NT2/D1 (cell line): ENCODE results near the gene DNAJC25.
"Not testable (repeated sequence)": the region's sequence is repeated elsewhere in the genome, so short reads cannot be mapped to it uniquely, and the experiment has no call there.

Experiments
- DNase-seq: peaks from one replicate; pipeline ENCODE4 v3.0.0-alpha.2; 2011; ENCODE audit warnings: low read depth, low spot score
- H3K27me3 ChIP-seq: 2 replicates; pipeline ENCODE4 v1.6.0; 2011; ENCODE audit warnings: mild to moderate bottlenecking; ENCODE audit not compliant: insufficient read length, insufficient read depth
- H3K36me3 ChIP-seq: 2 replicates; pipeline ENCODE4 v1.6.1; 2011; ENCODE audit warnings: mild to moderate bottlenecking, low read length, mixed read lengths; ENCODE audit not compliant: insufficient read depth, insufficient read length
- H3K4me1 ChIP-seq: 2 replicates; pipeline ENCODE4 v1.5.1; 2011; ENCODE audit not compliant: insufficient read depth, insufficient read length
- H3K4me3 ChIP-seq: 2 replicates; pipeline ENCODE4 v1.5.1; 2011; ENCODE audit warnings: low read depth; ENCODE audit not compliant: insufficient read length
- H3K9ac ChIP-seq: 2 replicates; pipeline ENCODE4 v1.6.0; 2011; ENCODE audit warnings: low read depth; ENCODE audit not compliant: insufficient read length
- H3K9me3 ChIP-seq: 2 replicates; pipeline ENCODE4 v1.5.1; 2011; ENCODE audit warnings: mild to moderate bottlenecking, low read length; ENCODE audit not compliant: insufficient read depth
- SUZ12 ChIP-seq: IDR thresholded peaks from 2 replicates; pipeline ENCODE4 v1.6.1; 2011; ENCODE audit not compliant: insufficient read length, insufficient read depth; ENCODE audit errors: extremely low read depth
- YY1 ChIP-seq: IDR thresholded peaks from 2 replicates; pipeline ENCODE4 v1.6.1; 2011; ENCODE audit not compliant: insufficient read length, insufficient read depth
- ZNF274 ChIP-seq: IDR thresholded peaks from 2 replicates; pipeline ENCODE4 v1.6.1; 2011; ENCODE audit warnings: mild to moderate bottlenecking, low read depth, low read length

The DNAJC25 gene

DNA sequence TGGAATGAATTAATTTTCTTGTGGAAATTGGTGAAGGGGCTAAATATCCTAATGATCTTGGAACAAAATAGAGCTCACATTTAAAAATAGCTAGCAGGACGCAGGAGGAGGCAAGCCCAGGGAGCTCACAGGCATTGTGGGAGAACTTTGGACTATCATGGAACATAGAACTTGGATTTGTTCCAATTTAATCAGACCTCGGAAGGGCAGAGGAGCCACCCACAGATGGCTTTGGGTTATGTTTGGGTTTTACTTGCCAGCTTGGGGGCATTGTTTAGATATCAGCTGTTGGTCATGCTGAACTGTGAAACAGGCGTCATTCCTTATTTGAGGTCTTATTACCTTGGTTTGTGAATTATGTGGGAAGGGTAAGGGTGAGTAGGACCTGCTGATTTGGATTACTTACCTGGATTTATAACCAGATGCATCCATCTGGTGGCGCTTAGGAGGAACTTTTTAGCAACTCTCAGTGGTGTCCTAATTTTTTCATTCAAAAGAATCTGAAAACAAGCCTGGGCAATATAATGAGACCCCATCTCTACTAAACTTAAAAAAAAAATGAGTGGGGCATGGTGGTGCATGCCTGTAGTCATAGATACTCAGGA, 17.6 kb upstream of the DNAJC25 start:
- H3K4me1 ChIP-seq, result no peaks in the 10 kb centered on the region
- no peaks in the 10 kb centered on the region for H3K27me3 ChIP-seq
- H3K9ac ChIP-seq, result no peak overlapping the region
- no peaks in the 10 kb centered on the region for H3K36me3 ChIP-seq
- TF ChIP-seq YY1, result no peak
- no peak for TF ChIP-seq ZNF274
- TF ChIP-seq SUZ12, result no peak
- no peaks in the 10 kb centered on the region for H3K9me3 ChIP-seq
- no peak for DNase-seq
- H3K4me3 ChIP-seq, result no peak overlapping the region

DNA sequence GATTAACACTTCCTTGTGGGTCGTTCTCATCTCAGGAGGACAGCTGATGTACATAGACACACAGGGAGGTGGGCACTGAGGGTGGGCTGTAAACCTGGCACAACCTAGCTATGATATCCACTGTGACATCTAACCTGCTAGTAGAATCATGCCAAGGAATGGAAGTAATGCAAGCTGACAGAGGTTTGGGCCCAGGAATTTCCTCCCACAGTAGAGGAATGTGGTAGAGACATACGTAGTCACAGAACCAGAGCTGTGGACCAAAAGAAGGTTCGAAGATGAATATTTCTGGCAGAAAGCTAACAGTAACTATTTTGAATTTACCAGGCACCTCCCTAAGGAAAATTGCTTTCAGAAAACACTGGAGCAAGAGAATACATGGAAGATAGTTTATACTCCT, 15.2 kb upstream of the DNAJC25 start:
- no peak for TF ChIP-seq YY1
- TF ChIP-seq SUZ12, result no peak
- no peak for TF ChIP-seq ZNF274
- Histone ChIP-seq H3K27me3 (no peaks in the 10 kb centered on the region), H3K4me1 (no peaks in the 10 kb centered on the region), H3K9me3 (peaks cover 3% of the 10 kb centered on the region; the same call in 1 of the 2 replicates), H3K4me3 (no peak overlapping the region), H3K36me3 (no peaks in the 10 kb centered on the region), H3K9ac (no peak overlapping the region)
- DNase-seq, result no peak

DNA sequence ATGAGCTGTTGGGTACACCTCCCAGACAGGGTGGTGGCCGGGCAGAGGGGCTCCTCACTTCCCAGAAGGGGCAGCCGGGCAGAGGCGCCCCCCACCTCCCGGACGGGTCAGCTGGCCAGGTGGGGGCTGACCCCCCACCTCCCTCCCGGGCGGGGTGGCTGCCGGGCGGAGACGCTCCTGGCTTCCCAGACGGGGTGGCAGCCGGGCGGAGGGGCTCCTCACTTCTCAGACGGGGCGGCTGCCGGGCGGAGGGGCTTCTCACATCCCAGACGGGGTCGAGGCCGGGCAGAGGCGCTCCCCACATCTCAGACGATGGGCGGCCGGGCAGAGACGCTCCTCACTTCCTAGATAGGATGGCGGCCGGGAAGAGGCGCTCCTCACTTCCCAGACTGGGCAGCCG, 13.8 kb upstream of the DNAJC25 start:
- not testable (repeated sequence) for H3K4me1 ChIP-seq, H3K9me3 ChIP-seq, H3K4me3 ChIP-seq, H3K9ac ChIP-seq, H3K27me3 ChIP-seq, H3K36me3 ChIP-seq, DNase-seq

DNA sequence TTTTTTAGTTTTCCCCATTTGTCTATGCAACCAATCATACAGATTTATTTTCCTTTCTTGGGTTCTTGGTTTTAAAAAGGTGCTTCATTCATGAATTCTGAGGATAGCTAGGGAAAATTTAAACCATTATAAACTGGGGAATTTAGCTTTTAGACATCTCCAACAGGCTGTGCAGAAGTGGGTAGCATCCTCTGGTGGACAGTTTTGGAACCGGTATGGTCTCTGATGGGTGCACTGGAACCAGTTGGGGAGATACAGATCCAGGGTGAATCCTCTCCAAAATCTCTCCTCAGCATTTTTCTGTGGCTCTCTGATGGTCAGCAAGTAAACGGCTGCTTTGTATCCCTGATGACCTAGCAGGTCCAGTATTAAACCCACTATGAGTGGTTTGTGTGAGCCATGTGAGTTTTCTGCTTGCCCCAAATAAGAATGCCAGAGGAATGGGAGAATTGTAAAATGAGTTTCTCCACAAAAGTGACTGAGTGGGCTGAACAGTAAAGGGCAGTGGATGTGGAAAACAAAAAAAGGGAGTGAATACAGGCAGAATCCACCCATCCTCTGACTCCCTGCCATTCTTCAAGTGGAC, 9.1 kb upstream of the DNAJC25 start:
- Histone ChIP-seq H3K9ac (no peak overlapping the region), H3K9me3 (peaks cover 3% of the 10 kb centered on the region; the same call in 1 of the 2 replicates), H3K4me3 (no peak overlapping the region), H3K4me1 (no peaks in the 10 kb centered on the region), H3K27me3 (no peaks in the 10 kb centered on the region), H3K36me3 (no peaks in the 10 kb centered on the region)
- DNase-seq, result no peak
- TF ChIP-seq YY1 (no peak), SUZ12 (no peak)

DNA sequence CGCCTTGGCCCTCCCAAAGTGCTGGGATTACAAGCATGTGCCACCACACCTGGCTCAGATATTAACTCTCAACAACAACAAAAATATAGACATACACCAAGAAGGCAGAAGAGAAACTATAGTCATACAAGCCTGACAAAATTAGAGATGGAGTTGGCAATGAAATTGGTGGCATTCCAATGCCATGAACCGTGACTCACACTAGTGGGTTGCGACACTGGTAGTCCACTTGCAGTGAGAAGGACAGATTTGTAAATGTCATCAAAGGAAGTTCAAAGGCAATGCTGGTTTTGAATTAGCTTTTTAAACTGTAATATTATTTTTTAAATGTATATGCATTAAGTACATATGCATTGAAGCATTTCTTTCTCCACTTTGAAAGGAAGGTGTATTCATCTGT, 8.5 kb upstream of the DNAJC25 start:
- no peaks in the 10 kb centered on the region for H3K27me3 ChIP-seq
- no peak for DNase-seq
- peaks cover 3% of the 10 kb centered on the region; the same call in 1 of the 2 replicates for H3K9me3 ChIP-seq
- no peak overlapping the region for H3K9ac ChIP-seq
- no peaks in the 10 kb centered on the region for H3K36me3 ChIP-seq
- no peak overlapping the region for H3K4me3 ChIP-seq
- no peak for TF ChIP-seq YY1
- H3K4me1 ChIP-seq, result no peaks in the 10 kb centered on the region

GRCh38 chr9:111627260-111627963, 3.7 kb upstream of the DNAJC25 start:
- H3K9me3 ChIP-seq, result no peaks in the 10 kb centered on the region
- H3K4me3 ChIP-seq, result no peak overlapping the region
- TF ChIP-seq ZNF274, result no peak
- no peak for TF ChIP-seq SUZ12
- no peak for TF ChIP-seq YY1
- H3K27me3 ChIP-seq, result no peaks in the 10 kb centered on the region
- peaks cover under 1% of the 10 kb centered on the region for H3K36me3 ChIP-seq
- H3K4me1 ChIP-seq, result no peaks in the 10 kb centered on the region
- no peak overlapping the region for H3K9ac ChIP-seq
- DNase-seq, result no peak

DNA sequence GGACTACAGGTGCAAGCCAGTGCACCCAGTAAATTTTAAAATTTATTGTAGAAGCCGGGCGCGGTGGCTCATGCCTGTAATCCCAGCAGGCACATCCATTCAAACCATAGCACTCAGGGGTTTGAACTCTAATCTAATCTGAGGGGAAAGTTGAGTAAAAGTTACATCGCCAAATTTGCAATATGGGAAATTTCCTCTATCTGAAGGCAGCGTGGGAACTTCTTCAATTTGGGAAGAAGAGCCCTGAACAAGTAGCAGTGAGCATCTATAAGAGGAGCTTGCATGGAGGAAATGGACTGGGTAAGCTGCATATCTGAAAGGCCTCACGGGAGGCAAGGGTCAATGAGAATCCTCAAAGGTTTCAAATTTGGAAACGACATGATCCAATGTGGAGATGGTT, 2.7 kb upstream of the DNAJC25 start:
- Histone ChIP-seq H3K9me3 (no peaks in the 10 kb centered on the region), H3K4me3 (no peak overlapping the region), H3K36me3 (peaks cover 10% of the 10 kb centered on the region), H3K27me3 (no peaks in the 10 kb centered on the region), H3K9ac (no peak overlapping the region), H3K4me1 (no peaks in the 10 kb centered on the region)
- no peak for DNase-seq
- TF ChIP-seq YY1, result no peak
- no peak for TF ChIP-seq SUZ12
- no peak for TF ChIP-seq ZNF274
